Measurements from ENCODE around the gene RAB5B. TPM values are rescaled to one million over a fixed set of nuclear protein-coding genes. Genes with fewer than 3 reads are reported as not detected.

RAB5B gene
- total RNA-seq, 2 donors from 2014 or later: 91.3 to 95.5 TPM

DNA sequence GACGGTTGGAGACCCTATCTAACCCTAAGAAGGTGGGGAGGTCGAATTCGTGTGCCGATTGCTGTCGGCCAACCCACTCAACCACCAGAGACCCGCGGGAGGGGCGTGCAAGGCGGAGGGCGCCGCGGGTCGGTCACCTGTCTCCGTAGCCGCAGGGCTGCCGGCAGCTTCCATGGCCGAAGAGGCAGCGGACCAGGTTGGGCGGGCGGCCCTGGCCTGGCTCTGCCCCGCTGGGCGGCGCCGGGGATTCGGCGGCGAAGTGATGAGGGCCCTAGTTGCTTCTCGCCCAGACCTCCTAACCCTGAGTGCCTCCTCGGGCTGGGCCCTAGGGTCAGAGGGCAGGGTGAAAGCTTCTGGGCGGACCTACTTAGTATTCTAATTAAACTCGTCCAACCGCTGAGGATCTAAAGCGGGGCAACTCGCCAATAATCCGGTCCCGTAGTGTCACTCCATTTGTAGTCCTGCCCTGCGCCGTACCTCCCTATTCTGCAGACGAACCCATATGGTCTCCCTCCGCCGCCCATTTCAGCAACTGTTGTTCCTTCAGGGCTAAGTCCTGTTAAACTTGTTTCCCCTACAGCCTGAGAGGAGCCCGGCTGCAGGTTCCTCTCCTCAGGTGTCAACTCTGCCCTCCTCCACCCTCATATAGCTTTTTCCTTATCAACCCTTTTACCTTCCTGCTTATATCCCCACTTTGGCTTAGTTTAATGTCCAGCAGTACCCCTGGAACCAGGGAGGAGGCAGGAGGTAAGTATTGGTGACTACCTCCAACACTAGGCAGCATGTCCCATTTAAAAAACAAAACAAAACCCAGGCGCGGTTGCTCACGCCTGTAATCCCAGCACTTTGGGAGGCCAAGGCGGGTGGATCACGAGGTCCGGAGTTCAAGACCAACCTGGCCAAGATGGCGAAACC is 46.0 kb upstream of the RAB5B start, which contains the start of gene PYM1:
Gene PYM1 (minus strand): TSS at position 307 of the 915 bp plus-strand sequence. CDS start 133 bp downstream, at position 174.
- Mint-ChIP-seq H3K27ac (peak within 1 kb of the TSS; percentile 99), H3K4me1 (peaks cover 26% of the 10 kb centered on the region), H3K4me3 (peak within 1 kb of the TSS; percentile 99), H3K27me3 (ENCODE audit: insufficient read depth) (peaks cover 18% of the 10 kb centered on the region), H3K9me3 (no peaks in the 10 kb centered on the region), H3K36me3 (ENCODE audit: low read depth) (peaks cover 16% of the 10 kb centered on the region)
- peak within 1 kb of the TSS; percentile 81 for H3K9ac ChIP-seq (ENCODE audit: extremely low read depth, low read length, poor library complexity, severe bottlenecking)
- H3K36me3 ChIP-seq (ENCODE audit: control insufficient read depth, insufficient read depth, low read length): peaks cover 22% of the 10 kb centered on the region
- peak; percentile 96 for DNase-seq
- peaks cover 9% of the 10 kb centered on the region for H3K4me1 ChIP-seq (ENCODE audit: control insufficient read depth, insufficient read depth, low read length)
- TF ChIP-seq, protein P1, sequence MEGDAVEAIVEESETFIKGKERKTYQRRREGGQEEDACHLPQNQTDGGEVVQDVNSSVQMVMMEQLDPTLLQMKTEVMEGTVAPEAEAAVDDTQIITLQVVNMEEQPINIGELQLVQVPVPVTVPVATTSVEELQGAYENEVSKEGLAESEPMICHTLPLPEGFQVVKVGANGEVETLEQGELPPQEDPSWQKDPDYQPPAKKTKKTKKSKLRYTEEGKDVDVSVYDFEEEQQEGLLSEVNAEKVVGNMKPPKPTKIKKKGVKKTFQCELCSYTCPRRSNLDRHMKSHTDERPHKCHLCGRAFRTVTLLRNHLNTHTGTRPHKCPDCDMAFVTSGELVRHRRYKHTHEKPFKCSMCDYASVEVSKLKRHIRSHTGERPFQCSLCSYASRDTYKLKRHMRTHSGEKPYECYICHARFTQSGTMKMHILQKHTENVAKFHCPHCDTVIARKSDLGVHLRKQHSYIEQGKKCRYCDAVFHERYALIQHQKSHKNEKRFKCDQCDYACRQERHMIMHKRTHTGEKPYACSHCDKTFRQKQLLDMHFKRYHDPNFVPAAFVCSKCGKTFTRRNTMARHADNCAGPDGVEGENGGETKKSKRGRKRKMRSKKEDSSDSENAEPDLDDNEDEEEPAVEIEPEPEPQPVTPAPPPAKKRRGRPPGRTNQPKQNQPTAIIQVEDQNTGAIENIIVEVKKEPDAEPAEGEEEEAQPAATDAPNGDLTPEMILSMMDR (conservative IDR thresholded peaks at IDR 0.05): no peak
- no peaks in the 10 kb centered on the region for H3K9me3 ChIP-seq (ENCODE audit: control insufficient read depth, low read length)
- WGBS, 2 experiments (ENCODE audit: insufficient coverage in 1 of 2, insufficient read length in 1 of 2): 8% methylated on average over 25 to 49 of the region's 49 CpGs
- H3K4me3 ChIP-seq (ENCODE audit: low read length): peak within 1 kb of the TSS; percentile 91
- peak within 1 kb of the TSS; percentile 75 for H3K27ac ChIP-seq (ENCODE audit: low read depth, low read length)
- H3K27me3 ChIP-seq (ENCODE audit: control insufficient read depth, insufficient read depth, low read length, poor library complexity, severe bottlenecking): peaks cover 15% of the 10 kb centered on the region

DNA sequence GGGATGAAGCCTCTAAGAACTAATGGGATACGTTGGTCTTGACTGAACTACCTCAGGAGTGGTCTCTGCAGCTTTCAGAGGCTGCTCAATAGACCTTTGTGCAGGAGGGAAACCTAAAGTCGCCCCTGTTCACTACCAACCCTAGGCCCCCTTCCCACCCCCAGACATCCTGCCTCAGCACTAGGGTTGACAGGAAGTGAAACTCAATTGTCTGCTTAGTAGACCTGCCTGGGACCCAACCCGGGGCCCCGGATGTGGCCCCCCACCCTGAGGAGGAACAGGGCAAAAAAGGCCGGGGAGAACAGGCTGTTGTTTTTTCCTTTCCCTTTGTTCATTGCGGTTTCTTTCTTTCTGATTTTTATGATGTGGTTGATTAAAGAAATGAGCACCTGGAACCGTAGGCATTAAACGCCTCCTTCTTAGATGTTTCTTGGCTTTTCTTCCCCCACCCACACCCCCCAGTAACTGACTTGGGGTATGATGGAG is 44.5 kb upstream of the RAB5B start:
- no peak overlapping the region for H3K27ac ChIP-seq (ENCODE audit: low read depth, low read length)
- Mint-ChIP-seq H3K4me3 (no peak overlapping the region), H3K27me3 (ENCODE audit: insufficient read depth) (peaks cover 33% of the 10 kb centered on the region), H3K4me1 (peaks cover 26% of the 10 kb centered on the region), H3K36me3 (ENCODE audit: low read depth) (peaks cover 8% of the 10 kb centered on the region), H3K27ac (no peak overlapping the region), H3K9me3 (no peaks in the 10 kb centered on the region)
- H3K36me3 ChIP-seq (ENCODE audit: control insufficient read depth, insufficient read depth, low read length): peaks cover 11% of the 10 kb centered on the region
- H3K4me1 ChIP-seq (ENCODE audit: control insufficient read depth, insufficient read depth, low read length): peaks cover 9% of the 10 kb centered on the region
- H3K27me3 ChIP-seq (ENCODE audit: control insufficient read depth, insufficient read depth, low read length, poor library complexity, severe bottlenecking): peaks cover 30% of the 10 kb centered on the region
- H3K9ac ChIP-seq (ENCODE audit: extremely low read depth, low read length, poor library complexity, severe bottlenecking): no peak overlapping the region
- no peak for DNase-seq
- WGBS, 2 experiments (ENCODE audit: insufficient coverage in 1 of 2, insufficient read length in 1 of 2): 80 to 97% methylated on average over 4 to 7 of the region's 8 CpGs
- H3K9me3 ChIP-seq (ENCODE audit: control insufficient read depth, low read length): no peaks in the 10 kb centered on the region
- no peak overlapping the region for H3K4me3 ChIP-seq (ENCODE audit: low read length)
- TF ChIP-seq, protein P1 (conservative IDR thresholded peaks at IDR 0.05): no peak

DNA sequence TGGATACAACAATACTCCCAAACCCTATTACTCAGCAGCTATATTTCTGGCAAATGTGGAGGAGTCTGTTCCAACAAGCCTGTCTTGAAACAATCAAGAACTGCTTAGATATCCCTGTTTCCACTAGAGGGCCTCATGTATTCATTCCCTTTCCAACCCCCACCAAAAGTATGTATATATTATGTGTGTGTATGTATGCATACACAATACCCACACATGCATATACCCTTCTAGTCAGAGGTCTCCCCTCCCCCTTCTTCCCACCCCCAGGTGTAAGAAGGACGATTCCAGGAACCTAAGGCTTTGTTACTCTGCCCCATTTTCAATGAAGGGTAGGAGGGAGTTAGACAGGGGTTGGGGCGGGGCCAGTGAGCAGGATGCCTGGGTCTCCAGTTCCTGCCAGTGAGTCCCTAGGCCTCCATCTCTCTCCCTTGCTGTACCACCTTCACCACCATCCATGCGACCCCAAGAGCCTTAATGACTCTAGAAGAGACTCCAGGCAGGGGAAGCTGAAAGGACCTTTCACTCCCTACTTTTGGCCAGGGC is 43.0 kb upstream of the RAB5B start, which contains the start of gene DGKA:
Gene DGKA (plus strand): TSS at position 392 of the 546 bp plus-strand sequence. CDS start 5,342 bp downstream, outside the sequence.
- peak within 1 kb of the TSS; percentile 83 for H3K27ac Mint-ChIP-seq
- Histone ChIP-seq H3K4me1 (ENCODE audit: control insufficient read depth, insufficient read depth, low read length) (peaks cover 6% of the 10 kb centered on the region), H3K9ac (ENCODE audit: extremely low read depth, low read length, poor library complexity, severe bottlenecking) (peak within 1 kb of the TSS; percentile 30), H3K4me3 (ENCODE audit: low read length) (peak within 1 kb of the TSS; percentile 84), H3K27ac (ENCODE audit: low read depth, low read length) (no peak within 1 kb of the TSS), H3K36me3 (ENCODE audit: control insufficient read depth, insufficient read depth, low read length) (no peaks in the 10 kb centered on the region), H3K27me3 (ENCODE audit: control insufficient read depth, insufficient read depth, low read length, poor library complexity, severe bottlenecking) (peaks cover 37% of the 10 kb centered on the region), H3K9me3 (ENCODE audit: control insufficient read depth, low read length) (no peaks in the 10 kb centered on the region)
- H3K27me3 Mint-ChIP-seq (ENCODE audit: insufficient read depth): peaks cover 48% of the 10 kb centered on the region
- H3K4me1 Mint-ChIP-seq: peaks cover 16% of the 10 kb centered on the region
- 45% methylated on average over 3 of the region's 3 CpGs; no CpG with 5 or more reads in 1 of the 2 experiments for WGBS, 2 experiments (ENCODE audit: insufficient coverage in 1 of 2, insufficient read length in 1 of 2)
- no peaks in the 10 kb centered on the region for H3K36me3 Mint-ChIP-seq (ENCODE audit: low read depth)
- no peaks in the 10 kb centered on the region for H3K9me3 Mint-ChIP-seq
- DNase-seq: peak; percentile 86
- H3K4me3 Mint-ChIP-seq: peak within 1 kb of the TSS; percentile 60
- TF ChIP-seq, protein P1 (conservative IDR thresholded peaks at IDR 0.05): peak; percentile 81

Measured in endodermal cell (in vitro differentiated cells).